Type B pancreatic cell (in vitro differentiated cells): ENCODE data around the gene DOK4. TPM values are rescaled to one million over a fixed set of nuclear protein-coding genes. Genes with fewer than 3 reads are reported as not detected.
"Not testable (repeated sequence)": the region's sequence is repeated elsewhere in the genome, so short reads cannot be mapped to it uniquely, and the experiment has no call there.

Experiments
- DNase-seq: peaks from one replicate; pipeline ENCODE4 v3.0.0; 2021; ENCODE audit warnings: mixed read lengths; ENCODE audit not compliant: unreplicated experiment; ENCODE audit errors: extremely low spot score
- H3K27ac Mint-ChIP-seq: 2 replicates; pipeline ENCODE4 v1.8.0; 2021; ENCODE audit warnings: mild to moderate bottlenecking, mixed read lengths
- H3K27me3 Mint-ChIP-seq: 2 replicates; pipeline ENCODE4 v1.8.0; 2021; ENCODE audit warnings: mixed read lengths
- H3K36me3 Mint-ChIP-seq: 2 replicates; pipeline ENCODE4 v1.8.0; 2021; ENCODE audit warnings: mixed read lengths
- H3K4me1 Mint-ChIP-seq: one replicate; pipeline ENCODE4 v1.8.0; 2021; ENCODE audit warnings: mixed read lengths; ENCODE audit not compliant: unreplicated experiment
- H3K4me3 Mint-ChIP-seq: 2 replicates; pipeline ENCODE4 v1.8.0; 2021; ENCODE audit warnings: mild to moderate bottlenecking, mixed read lengths
- H3K9me3 Mint-ChIP-seq: 2 replicates; pipeline ENCODE4 v1.8.0; 2021; ENCODE audit warnings: mixed read lengths
- CTCF ChIP-seq: fragments of 200-600 bp; sonication (generic); conservative IDR thresholded peaks from 2 replicates; pipeline ENCODE4 v1.5.0; 2021; ENCODE audit warnings: antibody characterized with exemption, mild to moderate bottlenecking
- total RNA-seq: library from RNA; stranded (reverse); gene quantifications from 2 replicates; pipeline ENCODE4 v1.2.1, GENCODE V29; 2021; ENCODE audit warnings: low replicate concordance

Gene DOK4
- total RNA-seq, 1 donor from 2014 or later = 33.3 TPM

DNA sequence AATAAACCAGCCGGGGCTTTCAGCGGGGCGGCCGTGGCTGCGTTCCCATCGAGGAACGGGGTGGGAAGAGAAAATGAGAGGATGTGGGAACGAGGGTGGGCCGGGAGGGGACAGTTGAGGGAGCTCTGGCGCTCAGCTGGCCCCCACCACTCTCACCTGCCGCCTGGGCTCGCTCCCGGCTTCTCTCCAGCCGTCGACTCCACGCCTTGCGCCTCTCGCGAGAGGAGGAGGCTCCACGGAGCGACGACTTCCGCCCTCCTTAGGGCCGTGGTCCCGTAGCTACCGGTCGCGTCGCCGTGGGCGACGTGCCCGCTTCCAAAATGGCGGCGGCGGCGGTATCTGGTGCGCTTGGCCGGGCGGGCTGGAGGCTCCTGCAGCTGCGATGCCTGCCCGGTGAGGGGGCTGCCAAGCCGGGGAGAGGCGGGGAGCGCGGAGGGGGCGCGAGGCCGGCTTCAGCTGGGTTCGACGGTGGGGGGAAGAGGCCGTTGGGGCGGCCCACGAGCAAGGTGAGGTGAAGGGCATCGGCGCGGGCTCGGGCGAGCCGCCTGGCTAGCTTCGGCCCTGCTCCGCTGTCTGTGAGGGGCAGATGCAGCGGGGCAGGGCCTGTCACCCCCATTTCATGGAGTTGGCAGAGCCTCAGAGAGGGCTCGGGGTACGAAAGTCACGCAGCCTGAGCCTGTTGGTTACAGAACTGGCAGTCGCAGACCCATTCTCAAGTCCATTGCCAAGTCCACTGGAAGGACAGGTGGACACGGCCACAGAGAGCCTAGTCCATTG, 38.9 kb downstream of the DOK4 start, which contains the start of the genes CIAPIN1 and COQ9:
CIAPIN1 (minus strand) TSS at position 200 of the 777 bp plus-strand sequence. CDS start 6,457 bp downstream, outside the sequence.
COQ9 (plus strand) TSS at position 294 of the 777 bp plus-strand sequence; CDS start at position 321, 27 bp downstream.
- no peaks in the 10 kb centered on the region for H3K27me3 Mint-ChIP-seq
- H3K36me3 Mint-ChIP-seq = peaks cover 13% of the 10 kb centered on the region
- no peaks in the 10 kb centered on the region for H3K9me3 Mint-ChIP-seq
- H3K4me3 Mint-ChIP-seq = peak within 1 kb of the TSS; percentile 95
- H3K4me1 Mint-ChIP-seq = peaks cover 12% of the 10 kb centered on the region
- DNase-seq = peak; percentile 95
- peak within 1 kb of the TSS; percentile 96 for H3K27ac Mint-ChIP-seq
- TF ChIP-seq CTCF = no peak

DNA sequence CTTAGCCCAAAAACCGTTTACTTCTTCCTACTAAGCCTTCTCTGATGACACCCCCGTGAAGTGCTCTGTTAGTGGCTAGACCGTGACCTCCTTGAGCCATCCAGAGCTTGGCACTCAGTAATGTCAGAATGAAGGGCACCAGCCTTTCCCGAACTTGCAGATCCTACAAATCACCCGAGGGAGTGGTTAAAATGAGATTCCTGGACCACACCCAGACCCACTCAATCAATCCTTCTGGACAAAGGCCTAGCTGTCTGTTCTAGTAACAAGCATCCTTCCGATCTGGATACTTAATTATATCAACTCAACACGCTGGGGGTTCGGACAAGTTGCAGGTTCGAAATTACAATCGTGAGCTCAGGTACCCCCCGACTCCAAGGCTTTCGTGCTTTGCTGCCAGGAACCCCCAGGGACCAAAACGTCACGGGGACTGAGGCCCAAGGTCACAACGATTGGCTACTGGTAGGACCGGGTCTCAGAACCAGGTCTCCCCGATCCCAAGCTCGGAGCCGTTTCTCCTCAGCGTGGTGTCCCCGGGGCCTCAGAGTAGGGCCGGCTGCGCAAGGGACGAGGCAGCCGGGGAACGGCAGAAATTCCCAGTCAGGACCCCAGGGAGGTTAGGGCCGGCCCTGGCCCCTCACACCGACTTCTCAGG, 39.6 kb downstream of the DOK4 start:
- peak; percentile 73 for DNase-seq
- no peaks in the 10 kb centered on the region for H3K27me3 Mint-ChIP-seq
- peak overlapping the region; percentile 96 for H3K27ac Mint-ChIP-seq
- H3K4me3 Mint-ChIP-seq = peak overlapping the region; percentile 95
- peaks cover 15% of the 10 kb centered on the region for H3K36me3 Mint-ChIP-seq
- H3K4me1 Mint-ChIP-seq = peaks cover 12% of the 10 kb centered on the region
- no peaks in the 10 kb centered on the region for H3K9me3 Mint-ChIP-seq
- TF ChIP-seq CTCF = no peak

GRCh38 chr16:57445510-57445909, 40.8 kb downstream of the DOK4 start:
- H3K27me3 Mint-ChIP-seq = no peaks in the 10 kb centered on the region
- peaks cover 26% of the 10 kb centered on the region for H3K36me3 Mint-ChIP-seq
- peaks cover 12% of the 10 kb centered on the region for H3K4me1 Mint-ChIP-seq
- no peaks in the 10 kb centered on the region for H3K9me3 Mint-ChIP-seq
- no peak for DNase-seq
- peak overlapping the region; percentile 58 for H3K4me3 Mint-ChIP-seq
- no peak overlapping the region for H3K27ac Mint-ChIP-seq
- TF ChIP-seq CTCF = no peak

DNA sequence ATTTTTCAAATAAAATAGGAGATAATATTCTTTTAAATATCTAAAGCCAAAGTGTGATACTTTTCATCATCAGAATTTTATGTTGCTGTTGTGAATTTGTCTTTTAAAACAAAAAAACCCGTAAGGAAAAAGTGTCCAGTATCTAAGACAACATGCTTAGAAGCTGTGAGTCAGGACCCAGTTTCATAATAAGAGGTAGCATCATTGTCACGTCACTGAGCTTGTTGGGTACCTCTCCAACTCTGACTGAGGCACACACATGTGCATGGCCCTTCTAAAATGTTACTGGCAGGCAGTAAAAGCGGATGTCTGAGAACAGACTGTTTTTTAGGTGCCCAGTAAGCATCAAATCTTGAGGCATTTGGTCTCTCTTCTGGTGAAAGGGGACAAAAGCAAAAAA, 41.6 kb downstream of the DOK4 start:
- Mint-ChIP-seq H3K27ac (no peak overlapping the region), H3K9me3 (no peaks in the 10 kb centered on the region), H3K4me1 (peaks cover 12% of the 10 kb centered on the region), H3K4me3 (peak overlapping the region; percentile 27), H3K36me3 (peaks cover 33% of the 10 kb centered on the region), H3K27me3 (no peaks in the 10 kb centered on the region)
- no peak for DNase-seq
- TF ChIP-seq CTCF = no peak

DNA sequence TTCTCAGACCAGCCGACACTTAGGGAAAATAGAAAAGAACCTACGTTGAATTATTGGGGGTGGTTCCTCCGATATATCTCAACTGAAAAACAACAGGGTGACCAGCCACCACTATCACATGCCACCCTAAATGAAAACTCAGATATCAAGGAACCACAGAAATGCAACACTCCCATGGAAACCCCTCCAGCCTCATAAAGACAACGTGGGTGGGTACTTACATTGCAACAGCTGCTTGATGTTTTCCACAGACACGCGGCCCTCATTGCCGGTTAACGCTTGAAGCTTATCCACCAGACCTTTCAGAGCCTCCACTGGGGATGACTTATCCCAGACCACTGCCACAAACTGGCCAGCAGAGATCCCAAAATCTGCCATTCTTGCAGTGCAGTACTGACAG, 45.7 kb downstream of the DOK4 start:
- peaks cover 47% of the 10 kb centered on the region for H3K36me3 Mint-ChIP-seq
- H3K27me3 Mint-ChIP-seq, DNase-seq, H3K27ac Mint-ChIP-seq, H3K4me1 Mint-ChIP-seq, H3K9me3 Mint-ChIP-seq, H3K4me3 Mint-ChIP-seq: not testable (repeated sequence)

DNA sequence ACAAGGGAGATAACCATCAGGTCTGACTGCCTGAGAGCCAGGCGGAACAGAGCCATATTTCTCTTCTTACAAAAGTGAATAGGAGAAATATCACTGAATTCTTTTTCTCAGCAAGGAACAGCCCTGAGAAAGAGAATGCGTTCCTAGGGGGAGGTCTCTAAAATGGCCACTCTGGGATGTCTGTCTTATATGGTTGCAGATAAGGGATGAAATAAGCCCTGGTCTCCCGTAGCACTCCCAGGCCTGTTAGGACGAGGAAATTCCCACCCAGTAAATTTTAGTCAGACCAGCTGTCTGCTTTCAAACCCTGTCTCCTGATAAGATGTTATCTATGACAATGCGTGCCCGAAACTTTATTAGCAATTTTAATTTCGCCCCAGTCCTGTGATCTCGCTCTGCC, 46.3 kb downstream of the DOK4 start:
- H3K27me3 Mint-ChIP-seq, DNase-seq, H3K27ac Mint-ChIP-seq, H3K9me3 Mint-ChIP-seq, H3K4me3 Mint-ChIP-seq, H3K4me1 Mint-ChIP-seq: not testable (repeated sequence)
- peaks cover 49% of the 10 kb centered on the region for H3K36me3 Mint-ChIP-seq
